Stimulated activated memory B cell treated with anti-CD40 and anti-IgM and Interleukin-4, amounts not matched to agents 10 μg/mL and 1 μg/mL and 100 μg/mL, for 72 hours (primary cell): ENCODE data around the gene MAPRE2.
A peak's percentile ranks its signal among the peaks of the same experiment; 100 is the strongest.
"Not testable (repeated sequence)": the region's sequence is repeated elsewhere in the genome, so short reads cannot be mapped to it uniquely, and the experiment has no call there.

ENCODE experiments used
- ATAC-seq: fragments of 150-1000 bp; cut with Tn5 transposase; 2 replicates; pipeline ENCODE4 v1.10.0; 2021
- H3K27ac Mint-ChIP-seq: one replicate; pipeline ENCODE4 v1.8.0; 2022; ENCODE audit warnings: mild to moderate bottlenecking, mixed read lengths
- H3K27me3 Mint-ChIP-seq: one replicate; pipeline ENCODE4 v1.8.0; 2022; ENCODE audit warnings: mixed read lengths
- H3K36me3 Mint-ChIP-seq: one replicate; pipeline ENCODE4 v1.8.0; 2022; ENCODE audit warnings: mixed read lengths
- H3K4me1 Mint-ChIP-seq: one replicate; pipeline ENCODE4 v1.8.0; 2022; ENCODE audit warnings: mixed read lengths
- H3K4me3 Mint-ChIP-seq: one replicate; pipeline ENCODE4 v1.8.0; 2022; ENCODE audit warnings: mild to moderate bottlenecking, moderate library complexity, mixed read lengths
- H3K9me3 Mint-ChIP-seq: one replicate; pipeline ENCODE4 v1.8.0; 2022; ENCODE audit warnings: mixed read lengths

MAPRE2 gene

GRCh38 chr18:35150195-35150594 lies 109.0 kb downstream of the MAPRE2 start:
- not testable (repeated sequence) for ATAC-seq, H3K27ac Mint-ChIP-seq, H3K4me3 Mint-ChIP-seq, H3K27me3 Mint-ChIP-seq
- H3K4me1 Mint-ChIP-seq, result peaks cover 19% of the 10 kb centered on the region
- peaks cover 14% of the 10 kb centered on the region for H3K9me3 Mint-ChIP-seq
- peaks cover 43% of the 10 kb centered on the region for H3K36me3 Mint-ChIP-seq

GRCh38 chr18:35153609-35154272 lies 112.5 kb downstream of the MAPRE2 start:
- peak; percentile 69 for ATAC-seq

DNA sequence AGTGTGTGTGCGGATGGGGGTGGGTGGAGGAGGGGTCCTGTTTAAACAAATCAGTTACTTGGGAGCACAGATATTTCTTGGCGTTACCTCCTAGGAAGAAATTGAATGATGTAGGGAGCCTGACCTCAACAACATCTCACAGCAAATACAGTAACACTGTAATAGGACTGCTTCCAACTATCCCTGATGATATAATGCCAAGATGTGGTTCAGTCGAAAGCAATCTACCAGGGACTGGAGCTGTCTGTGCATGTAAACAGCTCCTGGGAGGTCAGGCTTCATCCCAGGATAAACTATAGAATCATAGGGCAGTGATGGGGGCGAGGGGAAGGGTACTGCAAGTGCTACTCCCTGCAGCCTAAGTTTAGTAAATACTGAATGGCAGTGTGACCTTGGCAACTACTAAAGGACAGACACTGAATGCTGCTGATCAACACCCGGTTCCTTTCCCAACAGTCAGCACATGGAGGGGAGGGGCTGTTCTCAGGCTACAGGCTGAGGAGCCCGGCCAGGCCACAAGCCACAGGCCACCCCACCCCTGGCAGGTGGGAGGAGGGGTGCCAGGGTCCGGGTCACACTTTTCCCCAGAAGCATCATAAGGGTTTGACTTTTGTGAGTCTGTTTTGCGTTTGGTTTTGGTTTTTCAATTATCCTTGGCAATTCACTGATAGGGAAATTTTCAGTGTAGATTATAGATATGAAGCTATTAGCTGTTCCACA lies 114.3 kb downstream of the MAPRE2 start:
- Mint-ChIP-seq H3K9me3 (no peaks in the 10 kb centered on the region), H3K27ac (no peak overlapping the region), H3K27me3 (no peaks in the 10 kb centered on the region), H3K4me1 (peaks cover 46% of the 10 kb centered on the region), H3K4me3 (no peak overlapping the region), H3K36me3 (no peaks in the 10 kb centered on the region)
- ATAC-seq, result no peak

More at GRCh38 chr18:35153609-35154272, 112.5 kb downstream of the MAPRE2 start:
- H3K27ac Mint-ChIP-seq, result peak overlapping the region; percentile 64
- H3K36me3 Mint-ChIP-seq, result peaks cover 14% of the 10 kb centered on the region
- H3K27me3 Mint-ChIP-seq, result no peaks in the 10 kb centered on the region
- peaks cover 34% of the 10 kb centered on the region for H3K4me1 Mint-ChIP-seq
- no peak overlapping the region for H3K4me3 Mint-ChIP-seq
- H3K9me3 Mint-ChIP-seq, result peaks cover 9% of the 10 kb centered on the region

GRCh38 chr18:35157181-35157580 lies 116.0 kb downstream of the MAPRE2 start:
- ATAC-seq, result no peak
- peak overlapping the region; percentile 69 for H3K27ac Mint-ChIP-seq
- H3K27me3 Mint-ChIP-seq, result no peaks in the 10 kb centered on the region
- peaks cover 46% of the 10 kb centered on the region for H3K4me1 Mint-ChIP-seq
- no peak overlapping the region for H3K4me3 Mint-ChIP-seq
- no peaks in the 10 kb centered on the region for H3K36me3 Mint-ChIP-seq
- H3K9me3 Mint-ChIP-seq, result no peaks in the 10 kb centered on the region

DNA sequence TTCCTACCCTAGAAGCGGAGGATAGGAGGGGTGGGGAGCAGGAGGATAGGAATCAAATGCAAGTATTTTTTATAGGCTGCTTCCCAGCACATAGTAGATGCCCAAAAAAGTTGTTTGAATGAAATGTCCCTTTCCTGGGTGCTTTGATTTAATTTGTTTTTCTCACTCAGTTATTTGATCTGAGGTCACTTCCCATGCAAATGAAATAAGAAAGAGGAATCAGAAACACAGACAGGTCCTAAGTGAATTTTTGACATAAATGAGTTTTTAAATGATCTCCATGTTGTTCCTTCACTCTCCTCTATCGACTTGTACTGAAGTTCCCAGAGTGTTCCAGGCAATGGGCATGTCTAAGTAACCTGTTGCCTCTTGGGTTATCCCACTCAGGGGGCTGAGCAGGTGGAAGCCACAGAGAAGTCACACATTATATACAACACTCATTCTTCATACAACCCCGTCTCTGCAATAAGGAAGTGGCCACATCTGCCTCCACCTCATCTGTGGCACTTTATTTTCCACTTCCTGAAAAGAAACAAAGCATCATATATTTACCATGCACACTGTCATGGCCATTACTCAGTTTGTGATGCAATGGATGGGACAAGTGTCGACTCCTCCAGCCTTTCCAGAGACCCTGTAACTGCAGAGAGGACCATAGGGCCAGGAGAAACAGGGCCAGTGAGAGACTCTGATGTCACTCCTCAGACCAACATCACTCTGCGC lies 117.7 kb downstream of the MAPRE2 start:
- H3K27ac Mint-ChIP-seq, result peak overlapping the region; percentile 69
- no peaks in the 10 kb centered on the region for H3K36me3 Mint-ChIP-seq
- ATAC-seq, result peak; percentile 95
- peaks cover 35% of the 10 kb centered on the region for H3K4me1 Mint-ChIP-seq
- H3K4me3 Mint-ChIP-seq, result peak overlapping the region; percentile 13
- no peaks in the 10 kb centered on the region for H3K27me3 Mint-ChIP-seq
- H3K9me3 Mint-ChIP-seq, result no peaks in the 10 kb centered on the region

GRCh38 chr18:35159782-35160181 lies 118.6 kb downstream of the MAPRE2 start:
- H3K4me3 Mint-ChIP-seq, result no peak overlapping the region
- H3K36me3 Mint-ChIP-seq, result no peaks in the 10 kb centered on the region
- ATAC-seq, result peak; percentile 40
- peak overlapping the region; percentile 69 for H3K27ac Mint-ChIP-seq
- no peaks in the 10 kb centered on the region for H3K27me3 Mint-ChIP-seq
- no peaks in the 10 kb centered on the region for H3K9me3 Mint-ChIP-seq
- H3K4me1 Mint-ChIP-seq, result peaks cover 27% of the 10 kb centered on the region

- Mint-ChIP-seq H3K27me3 (no peaks in the 10 kb centered on the region), H3K9me3 (no peaks in the 10 kb centered on the region), H3K36me3 (no peaks in the 10 kb centered on the region), H3K4me3 (no peak overlapping the region), H3K4me1 (peaks cover 27% of the 10 kb centered on the region), H3K27ac (no peak overlapping the region)
- ATAC-seq, result no peak
Measured at GRCh38 chr18:35161485-35161884, 120.3 kb downstream of the MAPRE2 start.

- no peaks in the 10 kb centered on the region for H3K36me3 Mint-ChIP-seq
- ATAC-seq, result no peak
- no peaks in the 10 kb centered on the region for H3K9me3 Mint-ChIP-seq
- no peak overlapping the region for H3K27ac Mint-ChIP-seq
- H3K4me1 Mint-ChIP-seq, result peaks cover 27% of the 10 kb centered on the region
- no peak overlapping the region for H3K4me3 Mint-ChIP-seq
- H3K27me3 Mint-ChIP-seq, result no peaks in the 10 kb centered on the region
Measured at GRCh38 chr18:35161934-35162333, 120.7 kb downstream of the MAPRE2 start.

DNA sequence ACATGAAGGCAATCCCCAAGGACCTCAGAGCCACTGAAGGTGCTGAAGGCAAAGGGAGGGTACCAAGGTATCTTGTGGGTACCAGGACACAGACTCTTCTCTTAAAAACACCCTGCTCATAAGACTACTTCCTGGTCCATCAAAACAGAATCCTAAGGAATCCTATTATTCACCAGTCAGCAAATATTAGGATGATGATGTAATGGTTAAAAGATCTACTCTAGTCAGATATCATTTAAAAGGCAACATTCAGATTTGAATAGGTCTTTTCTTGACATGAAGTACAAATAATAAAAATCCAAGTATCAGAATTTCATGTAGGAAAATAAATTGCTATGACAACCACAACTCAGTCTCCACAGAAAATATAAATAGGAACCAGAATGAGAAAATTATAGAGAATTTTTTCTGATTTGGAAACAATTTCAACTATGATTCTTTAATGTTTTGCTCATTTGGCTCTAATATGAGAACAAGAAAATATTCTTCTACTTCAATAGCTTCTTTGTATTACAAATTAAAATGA lies 121.9 kb downstream of the MAPRE2 start:
- ATAC-seq, result no peak
- Mint-ChIP-seq H3K36me3 (no peaks in the 10 kb centered on the region), H3K4me1 (peaks cover 19% of the 10 kb centered on the region), H3K27ac (no peak overlapping the region), H3K27me3 (no peaks in the 10 kb centered on the region), H3K4me3 (no peak overlapping the region), H3K9me3 (no peaks in the 10 kb centered on the region)

DNA sequence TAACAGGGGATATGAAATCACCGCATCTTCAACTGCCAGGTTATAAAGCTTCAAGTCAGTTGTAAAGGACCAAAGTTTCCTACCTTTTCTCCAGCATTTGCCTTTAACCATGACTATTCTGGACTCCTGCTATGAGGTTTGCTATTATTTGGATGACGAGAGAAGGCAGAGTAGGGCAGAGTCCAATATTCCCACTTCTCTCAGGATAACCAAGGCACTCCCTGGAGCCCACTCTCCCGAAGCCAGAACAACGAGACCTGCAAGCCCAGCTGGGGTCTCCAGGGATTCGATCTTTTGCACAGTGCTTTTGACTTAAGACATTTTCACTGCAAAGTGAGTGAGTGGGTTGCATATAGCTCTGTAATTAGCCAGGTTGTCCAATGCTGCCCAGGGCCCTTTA lies 122.5 kb downstream of the MAPRE2 start:
- Mint-ChIP-seq H3K4me3 (no peak overlapping the region), H3K36me3 (no peaks in the 10 kb centered on the region), H3K4me1 (peaks cover 12% of the 10 kb centered on the region), H3K27ac (no peak overlapping the region), H3K27me3 (no peaks in the 10 kb centered on the region), H3K9me3 (no peaks in the 10 kb centered on the region)
- no peak for ATAC-seq

DNA sequence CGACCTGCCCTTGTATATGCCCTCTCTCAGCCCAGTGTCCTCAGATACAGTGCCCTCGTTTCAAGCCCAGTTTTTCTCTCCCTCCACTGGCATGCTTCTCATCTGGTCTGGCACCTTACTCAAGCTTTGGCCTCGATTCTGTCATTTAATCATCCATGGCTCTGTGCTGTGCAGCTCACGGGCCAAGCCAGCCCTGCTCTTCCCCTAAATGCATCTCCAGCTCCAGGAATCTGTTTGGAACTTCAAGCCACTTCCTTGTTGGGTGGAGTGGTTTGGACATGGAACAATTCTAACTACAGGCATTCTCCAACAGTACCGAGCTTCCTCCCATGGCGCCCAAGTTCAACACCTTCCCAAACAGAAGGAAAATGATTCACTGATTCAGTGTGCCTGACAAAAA lies 122.9 kb downstream of the MAPRE2 start:
- no peaks in the 10 kb centered on the region for H3K36me3 Mint-ChIP-seq
- no peaks in the 10 kb centered on the region for H3K9me3 Mint-ChIP-seq
- no peak overlapping the region for H3K4me3 Mint-ChIP-seq
- no peaks in the 10 kb centered on the region for H3K27me3 Mint-ChIP-seq
- peaks cover 8% of the 10 kb centered on the region for H3K4me1 Mint-ChIP-seq
- no peak for ATAC-seq
- H3K27ac Mint-ChIP-seq, result no peak overlapping the region

DNA sequence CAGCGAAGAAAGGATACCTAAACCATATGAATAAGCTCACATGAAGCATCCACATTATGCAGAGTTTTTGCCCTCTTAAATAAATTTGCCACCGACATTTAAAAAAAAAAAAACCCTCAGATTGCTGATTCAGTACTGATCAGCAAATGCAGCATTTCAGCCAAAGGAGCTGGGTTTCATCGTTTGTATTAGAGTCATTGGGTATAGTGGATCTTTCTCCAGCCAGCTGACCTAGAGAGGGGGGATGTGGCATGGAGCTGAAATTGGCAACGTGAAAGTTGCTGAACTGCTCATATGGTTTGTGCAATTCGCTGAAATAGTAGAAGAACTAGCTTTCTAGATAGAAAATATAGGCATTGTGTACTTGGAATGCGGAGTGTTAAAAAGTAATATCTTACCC lies 126.1 kb downstream of the MAPRE2 start:
- Mint-ChIP-seq H3K27me3 (no peaks in the 10 kb centered on the region), H3K4me1 (peaks cover 5% of the 10 kb centered on the region), H3K9me3 (peaks cover 2% of the 10 kb centered on the region), H3K4me3 (no peak overlapping the region), H3K36me3 (no peaks in the 10 kb centered on the region), H3K27ac (no peak overlapping the region)
- ATAC-seq, result no peak

DNA sequence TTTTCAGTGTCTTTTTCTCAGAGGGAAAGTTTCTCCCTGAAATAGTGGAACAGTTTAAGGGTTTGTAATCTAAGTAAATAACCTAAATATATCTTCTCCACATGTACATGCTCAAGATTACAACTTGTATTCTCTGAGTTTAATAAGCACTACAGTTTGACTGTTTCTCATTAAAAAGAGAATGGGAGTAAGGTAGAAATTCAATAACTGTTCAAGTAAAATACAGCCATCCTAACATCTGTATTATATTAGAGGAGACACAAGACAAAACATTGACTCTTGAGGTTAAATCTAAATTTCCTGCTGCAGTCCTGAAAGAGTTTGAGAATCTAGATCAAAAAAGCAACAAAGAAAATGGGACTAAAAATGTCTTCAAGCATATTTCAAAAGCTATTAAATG lies 126.6 kb downstream of the MAPRE2 start:
- no peak overlapping the region for H3K27ac Mint-ChIP-seq
- ATAC-seq, result no peak
- H3K4me3 Mint-ChIP-seq, result no peak overlapping the region
- peaks cover 5% of the 10 kb centered on the region for H3K4me1 Mint-ChIP-seq
- no peaks in the 10 kb centered on the region for H3K36me3 Mint-ChIP-seq
- H3K27me3 Mint-ChIP-seq, result no peaks in the 10 kb centered on the region
- peaks cover 2% of the 10 kb centered on the region for H3K9me3 Mint-ChIP-seq

DNA sequence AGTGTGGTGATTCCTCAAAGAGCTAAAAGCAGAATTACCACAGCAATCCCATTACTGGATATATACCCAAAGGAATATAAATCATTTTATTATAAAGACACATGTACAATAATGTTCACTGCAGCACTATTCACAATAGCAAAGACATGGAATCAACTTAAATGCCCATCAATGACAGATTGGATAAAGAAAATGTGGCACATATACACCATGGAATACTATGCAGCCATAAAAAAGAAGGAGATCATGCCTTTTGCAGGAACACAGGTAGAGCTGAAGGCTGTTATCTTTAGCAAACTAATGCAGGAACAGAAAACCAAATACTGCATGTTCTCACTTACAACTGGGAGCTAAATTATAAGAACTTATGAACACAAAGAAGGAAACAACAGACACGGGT lies 129.1 kb downstream of the MAPRE2 start:
- not testable (repeated sequence) for H3K27me3 Mint-ChIP-seq, H3K27ac Mint-ChIP-seq, H3K4me3 Mint-ChIP-seq, H3K36me3 Mint-ChIP-seq, ATAC-seq, H3K9me3 Mint-ChIP-seq
- H3K4me1 Mint-ChIP-seq, result peaks cover 11% of the 10 kb centered on the region

DNA sequence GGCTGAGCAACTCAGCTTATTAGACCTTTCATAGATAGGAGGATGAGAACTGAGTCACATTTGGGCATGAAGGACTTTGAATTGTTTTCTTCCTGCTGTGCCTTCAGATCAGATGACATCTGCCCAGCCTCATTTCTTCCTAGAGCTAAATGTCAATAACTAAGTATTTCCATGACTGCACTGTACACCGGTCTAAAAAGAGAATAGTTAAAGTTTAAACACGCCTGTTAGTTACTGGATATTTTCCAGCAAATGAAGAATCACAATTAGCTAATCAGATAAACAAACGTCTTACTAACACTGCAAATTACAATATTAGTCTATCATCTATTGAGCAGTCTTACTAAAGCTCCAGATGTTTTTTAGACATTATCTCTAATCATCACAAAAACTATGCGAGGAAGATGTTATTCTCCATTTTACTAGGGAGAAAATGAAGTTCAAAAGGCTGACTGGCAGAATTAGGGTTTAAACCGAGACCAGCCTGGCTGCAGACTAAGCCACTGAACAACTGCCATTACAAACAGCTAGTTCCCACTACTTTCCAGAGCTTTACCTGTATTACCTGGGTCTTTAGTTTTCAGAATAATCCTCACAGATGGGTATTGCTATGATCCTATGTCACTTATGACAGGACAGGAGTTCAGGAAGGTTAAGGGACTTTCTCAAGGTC lies 130.2 kb downstream of the MAPRE2 start:
- Mint-ChIP-seq H3K9me3 (peaks cover 8% of the 10 kb centered on the region), H3K4me1 (peaks cover 11% of the 10 kb centered on the region), H3K36me3 (peaks cover 6% of the 10 kb centered on the region), H3K27me3 (no peaks in the 10 kb centered on the region), H3K4me3 (no peak overlapping the region), H3K27ac (peak overlapping the region; percentile 59)
- no peak for ATAC-seq
